ENCODE results near the gene FBXL13.
"Not testable (repeated sequence)": the region's sequence is repeated elsewhere in the genome, so short reads cannot be mapped to it uniquely, and the experiment has no call there.

The FBXL13 gene

GRCh38 chr7:103116511-103116910, 41.9 kb upstream of the FBXL13 start:
- H3K4me3 ChIP-seq (ENCODE audit: control insufficient read depth in 1 of 7, extremely low read depth in 1 of 7, insufficient read depth in 4 of 7, low read depth in 2 of 7, low read length in 6 of 7) = no peak overlapping the region
- no peak overlapping the region for H3K27ac ChIP-seq (ENCODE audit: insufficient read depth in 1 of 2, low read depth in 1 of 2, low read length in 2 of 2, poor library complexity in 1 of 2, severe bottlenecking in 2 of 2)
- WGBS (ENCODE audit: insufficient coverage) = 100% methylated on average over 1 of the region's 1 CpG
- no peaks in the 10 kb centered on the region for H3K9me3 ChIP-seq (ENCODE audit: control extremely low read depth in 1 of 5, control insufficient read depth in 4 of 5, insufficient read depth in 2 of 5, low read depth in 1 of 5, low read length in 4 of 5)
- no peaks in the 10 kb centered on the region for H3K4me1 ChIP-seq (ENCODE audit: control extremely low read depth in 1 of 4, control insufficient read depth in 4 of 4, insufficient read depth in 4 of 4, low read length in 3 of 4)
- no peak for DNase-seq
- ChIA-PET CTCF (no interaction called here), POLR2A (no interaction called here)
- H3K27me3 ChIP-seq (replicated peaks in 2 of 5; ENCODE audit: control insufficient read depth in 4 of 5, insufficient read depth in 5 of 5, low read length in 4 of 5) = no peaks in the 10 kb centered on the region
- H3K36me3 ChIP-seq (ENCODE audit: control insufficient read depth in 4 of 4, insufficient read depth in 4 of 4, low read length in 3 of 4) = peaks cover 8 to 30% (median 22%) of the 10 kb centered on the region in 4 experiments

DNA sequence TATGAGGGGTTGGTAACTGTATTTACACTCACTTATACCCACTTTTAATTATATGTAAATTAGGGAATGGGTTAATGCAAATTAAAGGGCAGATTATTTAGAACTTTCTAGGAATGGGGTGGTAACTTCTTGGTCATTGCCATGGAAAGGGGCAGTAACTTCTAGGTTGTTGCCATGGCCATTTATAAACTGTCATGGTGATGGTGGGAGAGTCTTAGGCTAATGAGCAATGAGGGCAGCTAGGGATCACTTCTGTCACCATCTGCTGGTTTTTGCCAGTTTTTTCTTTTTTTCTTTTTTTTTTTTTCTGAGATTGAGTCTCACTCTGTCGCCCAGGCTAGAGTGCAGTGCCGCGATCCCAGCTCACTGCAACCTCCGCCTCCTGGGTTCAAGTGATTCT, 41.2 kb upstream of the FBXL13 start:
- Histone ChIP-seq H3K4me1 (ENCODE audit: control extremely low read depth in 1 of 4, control insufficient read depth in 4 of 4, insufficient read depth in 4 of 4, low read length in 3 of 4) (no peaks in the 10 kb centered on the region), H3K27me3 (replicated peaks in 2 of 5; ENCODE audit: control insufficient read depth in 4 of 5, insufficient read depth in 5 of 5, low read length in 4 of 5) (no peaks in the 10 kb centered on the region), H3K36me3 (ENCODE audit: control insufficient read depth in 4 of 4, insufficient read depth in 4 of 4, low read length in 3 of 4) (peaks cover 8 to 24% (median 17%) of the 10 kb centered on the region in 4 experiments), H3K4me3 (ENCODE audit: control insufficient read depth in 1 of 7, extremely low read depth in 1 of 7, insufficient read depth in 4 of 7, low read depth in 2 of 7, low read length in 6 of 7) (no peak overlapping the region), H3K27ac (ENCODE audit: insufficient read depth in 1 of 2, low read depth in 1 of 2, low read length in 2 of 2, poor library complexity in 1 of 2, severe bottlenecking in 2 of 2) (no peak overlapping the region), H3K9me3 (ENCODE audit: control extremely low read depth in 1 of 5, control insufficient read depth in 4 of 5, insufficient read depth in 2 of 5, low read depth in 1 of 5, low read length in 4 of 5) (no peaks in the 10 kb centered on the region)
- ChIA-PET POLR2A (no interaction called here), CTCF (no interaction called here)
- DNase-seq = no peak
- 100% methylated on average over 4 of the region's 4 CpGs for WGBS (ENCODE audit: insufficient coverage)

DNA sequence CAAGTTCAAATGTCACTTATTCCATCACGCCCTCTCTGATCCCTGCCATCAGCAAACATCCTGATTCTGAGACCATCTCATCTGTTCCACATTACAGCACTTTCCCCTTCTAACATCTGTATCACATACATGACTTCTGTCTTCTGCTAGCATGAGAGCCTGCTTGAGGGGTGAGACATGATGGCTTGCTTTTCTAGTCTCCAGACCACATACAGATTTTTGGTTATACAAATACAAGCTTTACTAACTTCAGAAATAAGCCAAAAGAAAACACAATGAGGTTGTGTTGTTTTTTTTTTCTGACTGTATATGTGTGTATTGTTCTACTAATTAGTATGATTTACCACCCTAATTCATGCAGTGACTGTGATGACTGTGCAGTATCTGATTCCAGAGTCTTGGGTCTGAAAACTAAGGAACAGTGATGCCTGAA, 40.0 kb upstream of the FBXL13 start:
- Histone ChIP-seq H3K4me3 (ENCODE audit: control insufficient read depth in 1 of 7, extremely low read depth in 1 of 7, insufficient read depth in 4 of 7, low read depth in 2 of 7, low read length in 6 of 7) (no peak overlapping the region), H3K27ac (ENCODE audit: insufficient read depth in 1 of 2, low read depth in 1 of 2, low read length in 2 of 2, poor library complexity in 1 of 2, severe bottlenecking in 2 of 2) (no peak overlapping the region), H3K9me3 (ENCODE audit: control extremely low read depth in 1 of 5, control insufficient read depth in 4 of 5, insufficient read depth in 2 of 5, low read depth in 1 of 5, low read length in 4 of 5) (no peaks in the 10 kb centered on the region), H3K27me3 (replicated peaks in 2 of 5; ENCODE audit: control insufficient read depth in 4 of 5, insufficient read depth in 5 of 5, low read length in 4 of 5) (no peaks in the 10 kb centered on the region), H3K36me3 (ENCODE audit: control insufficient read depth in 4 of 4, insufficient read depth in 4 of 4, low read length in 3 of 4) (peaks cover 7 to 20% (median 14%) of the 10 kb centered on the region in 4 experiments), H3K4me1 (ENCODE audit: control extremely low read depth in 1 of 4, control insufficient read depth in 4 of 4, insufficient read depth in 4 of 4, low read length in 3 of 4) (no peaks in the 10 kb centered on the region)
- whole genome bisulfite sequencing (ENCODE audit: insufficient coverage) = no CpG with 5 or more reads among the region's 1 CpG
- no peak for DNase-seq
- POLR2A ChIA-PET = no interaction called here
- CTCF ChIA-PET = interaction anchor here (0.8 kb wide), 1 partner anchor 8 kb away, joined by 3 read pairs; no protein-coding TSS in a partner anchor

GRCh38 chr7:103113164-103113563, 38.6 kb upstream of the FBXL13 start:
- DNase-seq = no peak
- H3K36me3 ChIP-seq (ENCODE audit: control insufficient read depth in 4 of 4, insufficient read depth in 4 of 4, low read length in 3 of 4) = peaks cover 4 to 18% (median 10%) of the 10 kb centered on the region in 4 experiments
- ChIA-PET CTCF (no interaction called here), POLR2A (no interaction called here)
- H3K4me1 ChIP-seq (ENCODE audit: control extremely low read depth in 1 of 4, control insufficient read depth in 4 of 4, insufficient read depth in 4 of 4, low read length in 3 of 4) = no peaks in the 10 kb centered on the region
- no CpG with 5 or more reads among the region's 2 CpGs for WGBS (ENCODE audit: insufficient coverage)
- no peaks in the 10 kb centered on the region for H3K9me3 ChIP-seq (ENCODE audit: control extremely low read depth in 1 of 5, control insufficient read depth in 4 of 5, insufficient read depth in 2 of 5, low read depth in 1 of 5, low read length in 4 of 5)
- no peaks in the 10 kb centered on the region for H3K27me3 ChIP-seq (replicated peaks in 2 of 5; ENCODE audit: control insufficient read depth in 4 of 5, insufficient read depth in 5 of 5, low read length in 4 of 5)
- no peak overlapping the region for H3K27ac ChIP-seq (ENCODE audit: insufficient read depth in 1 of 2, low read depth in 1 of 2, low read length in 2 of 2, poor library complexity in 1 of 2, severe bottlenecking in 2 of 2)
- H3K4me3 ChIP-seq (ENCODE audit: control insufficient read depth in 1 of 7, extremely low read depth in 1 of 7, insufficient read depth in 4 of 7, low read depth in 2 of 7, low read length in 6 of 7) = no peak overlapping the region

DNA sequence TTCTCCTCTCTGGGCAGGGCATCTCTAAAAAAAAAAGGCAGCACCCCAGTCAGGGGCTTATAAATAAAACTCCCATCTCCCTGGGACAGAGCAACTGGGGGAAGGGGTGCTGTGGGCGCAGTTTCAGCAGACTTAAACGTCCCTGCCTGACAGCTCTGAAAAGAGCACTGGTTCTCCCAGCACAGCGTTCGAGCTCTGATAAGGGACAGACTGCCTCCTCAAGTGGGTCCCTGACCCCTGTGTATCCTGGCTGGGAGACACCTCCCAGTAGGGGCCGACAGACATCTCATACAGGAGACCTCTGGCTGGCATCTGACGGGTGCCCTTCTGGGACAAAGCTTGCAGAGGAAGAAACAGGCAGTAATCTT, 32.1 kb upstream of the FBXL13 start:
- POLR2A ChIA-PET; H3K4me3 ChIP-seq (ENCODE audit: control insufficient read depth in 1 of 7, extremely low read depth in 1 of 7, insufficient read depth in 4 of 7, low read depth in 2 of 7, low read length in 6 of 7); H3K9me3 ChIP-seq (ENCODE audit: control extremely low read depth in 1 of 5, control insufficient read depth in 4 of 5, insufficient read depth in 2 of 5, low read depth in 1 of 5, low read length in 4 of 5); H3K27ac ChIP-seq (ENCODE audit: insufficient read depth in 1 of 2, low read depth in 1 of 2, low read length in 2 of 2, poor library complexity in 1 of 2, severe bottlenecking in 2 of 2); DNase-seq; H3K27me3 ChIP-seq (replicated peaks in 2 of 5; ENCODE audit: control insufficient read depth in 4 of 5, insufficient read depth in 5 of 5, low read length in 4 of 5); CTCF ChIA-PET; H3K4me1 ChIP-seq (ENCODE audit: control extremely low read depth in 1 of 4, control insufficient read depth in 4 of 4, insufficient read depth in 4 of 4, low read length in 3 of 4): not testable (repeated sequence)
- H3K36me3 ChIP-seq (ENCODE audit: control insufficient read depth in 4 of 4, insufficient read depth in 4 of 4, low read length in 3 of 4) = peaks cover 4 to 21% (median 5%) of the 10 kb centered on the region in 4 experiments
- WGBS (ENCODE audit: insufficient coverage) = 97% methylated on average over 6 of the region's 6 CpGs

GRCh38 chr7:103106005-103106702, 31.6 kb upstream of the FBXL13 start:
- no peak overlapping the region for H3K27ac ChIP-seq (ENCODE audit: insufficient read depth in 1 of 2, low read depth in 1 of 2, low read length in 2 of 2, poor library complexity in 1 of 2, severe bottlenecking in 2 of 2)
- H3K4me3 ChIP-seq (ENCODE audit: control insufficient read depth in 1 of 7, extremely low read depth in 1 of 7, insufficient read depth in 4 of 7, low read depth in 2 of 7, low read length in 6 of 7) = no peak overlapping the region
- ChIA-PET CTCF (no interaction called here), POLR2A (no interaction called here)
- peaks cover 4 to 24% (median 9%) of the 10 kb centered on the region in 4 experiments for H3K36me3 ChIP-seq (ENCODE audit: control insufficient read depth in 4 of 4, insufficient read depth in 4 of 4, low read length in 3 of 4)
- WGBS (ENCODE audit: insufficient coverage) = 98% methylated on average over 6 of the region's 12 CpGs
- no peaks in the 10 kb centered on the region for H3K4me1 ChIP-seq (ENCODE audit: control extremely low read depth in 1 of 4, control insufficient read depth in 4 of 4, insufficient read depth in 4 of 4, low read length in 3 of 4)
- no peak for DNase-seq
- no peaks in the 10 kb centered on the region for H3K27me3 ChIP-seq (replicated peaks in 2 of 5; ENCODE audit: control insufficient read depth in 4 of 5, insufficient read depth in 5 of 5, low read length in 4 of 5)
- H3K9me3 ChIP-seq (ENCODE audit: control extremely low read depth in 1 of 5, control insufficient read depth in 4 of 5, insufficient read depth in 2 of 5, low read depth in 1 of 5, low read length in 4 of 5) = no peaks in the 10 kb centered on the region

GRCh38 chr7:103101543-103101942, 26.9 kb upstream of the FBXL13 start:
- no peak overlapping the region for H3K4me3 ChIP-seq (ENCODE audit: control insufficient read depth in 1 of 7, extremely low read depth in 1 of 7, insufficient read depth in 4 of 7, low read depth in 2 of 7, low read length in 6 of 7)
- no peaks in the 10 kb centered on the region for H3K27me3 ChIP-seq (replicated peaks in 2 of 5; ENCODE audit: control insufficient read depth in 4 of 5, insufficient read depth in 5 of 5, low read length in 4 of 5)
- POLR2A ChIA-PET = no interaction called here
- peaks cover 10 to 40% (median 18%) of the 10 kb centered on the region in 4 experiments for H3K36me3 ChIP-seq (ENCODE audit: control insufficient read depth in 4 of 4, insufficient read depth in 4 of 4, low read length in 3 of 4)
- 50% methylated on average over 2 of the region's 2 CpGs for WGBS (ENCODE audit: insufficient coverage)
- no peaks in the 10 kb centered on the region for H3K9me3 ChIP-seq (ENCODE audit: control extremely low read depth in 1 of 5, control insufficient read depth in 4 of 5, insufficient read depth in 2 of 5, low read depth in 1 of 5, low read length in 4 of 5)
- H3K4me1 ChIP-seq (ENCODE audit: control extremely low read depth in 1 of 4, control insufficient read depth in 4 of 4, insufficient read depth in 4 of 4, low read length in 3 of 4) = no peaks in the 10 kb centered on the region
- H3K27ac ChIP-seq (ENCODE audit: insufficient read depth in 1 of 2, low read depth in 1 of 2, low read length in 2 of 2, poor library complexity in 1 of 2, severe bottlenecking in 2 of 2) = no peak overlapping the region
- CTCF ChIA-PET = no interaction called here
- DNase-seq = no peak

All from common myeloid progenitor, CD34-positive (primary cell).